Endodermal cell (in vitro differentiated cells): ENCODE measurements around the gene RNF223. TPM values are rescaled to one million over a fixed set of nuclear protein-coding genes. Genes with fewer than 3 reads are reported as not detected.

Experiments used
- DNase-seq: peaks from one replicate; pipeline ENCODE4 v3.0.0-alpha.2; 2017
- H3K27ac ChIP-seq: 2 replicates; pipeline ENCODE4 v1.5.1; 2013; ENCODE audit warnings: mild to moderate bottlenecking, low read depth, low read length, moderate library complexity
- H3K27me3 ChIP-seq: 2 replicates; pipeline ENCODE4 v1.6.1; 2013; ENCODE audit warnings: mild to moderate bottlenecking, low read length, moderate library complexity; ENCODE audit not compliant: insufficient read depth, control insufficient read depth, poor library complexity, severe bottlenecking
- H3K36me3 ChIP-seq: 2 replicates; pipeline ENCODE4 v1.7.0; 2013; ENCODE audit warnings: mild to moderate bottlenecking, low read length, moderate library complexity; ENCODE audit not compliant: control insufficient read depth, insufficient read depth
- H3K4me1 ChIP-seq: one replicate; pipeline ENCODE4 v1.7.0; 2013; ENCODE audit warnings: low read length; ENCODE audit not compliant: control insufficient read depth, insufficient read depth
- H3K4me3 ChIP-seq: 2 replicates; pipeline ENCODE4 v1.5.1; 2013; ENCODE audit warnings: mild to moderate bottlenecking, low read length, moderate library complexity
- H3K9ac ChIP-seq: 2 replicates; pipeline ENCODE4 v1.6.1; 2013; ENCODE audit warnings: mild to moderate bottlenecking, low read length, moderate library complexity; ENCODE audit not compliant: poor library complexity, severe bottlenecking; ENCODE audit errors: extremely low read depth
- H3K9me3 ChIP-seq: 2 replicates; pipeline ENCODE4 v1.6.1; 2013; ENCODE audit warnings: mild to moderate bottlenecking, low read length, moderate library complexity; ENCODE audit not compliant: control insufficient read depth
- H3K27ac Mint-ChIP-seq: 2 replicates; pipeline ENCODE4 v1.8.0; 2020; ENCODE audit warnings: mixed read lengths
- H3K27me3 Mint-ChIP-seq: 2 replicates; pipeline ENCODE4 v1.8.0; 2021; ENCODE audit warnings: mild to moderate bottlenecking, mixed read lengths; ENCODE audit not compliant: insufficient read depth
- H3K36me3 Mint-ChIP-seq: 2 replicates; pipeline ENCODE4 v1.8.0; 2020; ENCODE audit warnings: low read depth, mixed read lengths
- H3K4me1 Mint-ChIP-seq: 2 replicates; pipeline ENCODE4 v1.8.0; 2020; ENCODE audit warnings: mixed read lengths
- H3K4me3 Mint-ChIP-seq: 2 replicates; pipeline ENCODE4 v1.8.0; 2020; ENCODE audit warnings: mild to moderate bottlenecking, moderate library complexity, mixed read lengths
- H3K9me3 Mint-ChIP-seq: 2 replicates; pipeline ENCODE4 v1.8.0; 2020; ENCODE audit warnings: mild to moderate bottlenecking, mixed read lengths
- CTCF ChIP-seq: fragments of 200-600 bp; sonication (generic); conservative IDR thresholded peaks from 2 replicates; pipeline ENCODE4 v1.5.0; 2021; ENCODE audit warnings: antibody characterized with exemption, mild to moderate bottlenecking
- WGBS, 2 experiments: methylation state at CpG; one replicate each; pipeline versions ENCODE4 v1.1.5 to v1.1.7; 2013; ENCODE audit warnings: missing lambda C conversion rate in 2 of 2, mixed read lengths in 1 of 2; ENCODE audit not compliant: insufficient coverage in 1 of 2, insufficient read length in 1 of 2; 5-methylcytosine and 5-hydroxymethylcytosine counted together
- total RNA-seq, 2 donors: library from RNA; stranded (reverse); fragmentation: NEBNext Ultra II Directional in 1 of 2; extraction: Animal tissue kit (Norgen Biotek cat#: 25700) in 1 of 2; gene quantifications; 2 replicates in 1 of 2; 3 replicates in 1 of 2; pipeline ENCODE4 v1.2.1, GENCODE V29; 2021

RNF223 gene
- total RNA-seq, 2 donors from 2014 or later = not detected

GRCh38 chr1:1082776-1083415 is 8.8 kb upstream of the RNF223 start:
- Histone ChIP-seq H3K4me1 (peaks cover 7% of the 10 kb centered on the region), H3K36me3 (no peaks in the 10 kb centered on the region), H3K4me3 (no peak overlapping the region), H3K27ac (no peak overlapping the region), H3K9ac (no peak overlapping the region), H3K9me3 (no peaks in the 10 kb centered on the region), H3K27me3 (peaks cover 6% of the 10 kb centered on the region)
- TF ChIP-seq CTCF = no peak
- Mint-ChIP-seq H3K27me3 (peaks cover 3% of the 10 kb centered on the region), H3K9me3 (no peaks in the 10 kb centered on the region), H3K27ac (no peak overlapping the region), H3K36me3 (peaks cover 2% of the 10 kb centered on the region), H3K4me3 (no peak overlapping the region), H3K4me1 (peaks cover 2% of the 10 kb centered on the region)
- DNase-seq = peak; percentile 41
- 92% methylated on average over 20 to 40 of the region's 40 CpGs for WGBS, 2 experiments

- peak; percentile 44 for DNase-seq
- Mint-ChIP-seq H3K4me1 (peaks cover 2% of the 10 kb centered on the region), H3K4me3 (no peak overlapping the region), H3K27ac (no peak overlapping the region), H3K9me3 (no peaks in the 10 kb centered on the region), H3K36me3 (peaks cover 2% of the 10 kb centered on the region), H3K27me3 (peaks cover 3% of the 10 kb centered on the region)
- Histone ChIP-seq H3K9ac (no peak overlapping the region), H3K9me3 (no peaks in the 10 kb centered on the region), H3K27me3 (peaks cover 8% of the 10 kb centered on the region), H3K36me3 (no peaks in the 10 kb centered on the region), H3K4me3 (no peak overlapping the region), H3K4me1 (peaks cover 7% of the 10 kb centered on the region), H3K27ac (no peak overlapping the region)
- TF ChIP-seq CTCF = no peak
- WGBS, 2 experiments = 94 to 100% methylated on average over 7 to 27 of the region's 27 CpGs
Observed at GRCh38 chr1:1082239-1082775, 8.2 kb upstream of the RNF223 start.

DNA sequence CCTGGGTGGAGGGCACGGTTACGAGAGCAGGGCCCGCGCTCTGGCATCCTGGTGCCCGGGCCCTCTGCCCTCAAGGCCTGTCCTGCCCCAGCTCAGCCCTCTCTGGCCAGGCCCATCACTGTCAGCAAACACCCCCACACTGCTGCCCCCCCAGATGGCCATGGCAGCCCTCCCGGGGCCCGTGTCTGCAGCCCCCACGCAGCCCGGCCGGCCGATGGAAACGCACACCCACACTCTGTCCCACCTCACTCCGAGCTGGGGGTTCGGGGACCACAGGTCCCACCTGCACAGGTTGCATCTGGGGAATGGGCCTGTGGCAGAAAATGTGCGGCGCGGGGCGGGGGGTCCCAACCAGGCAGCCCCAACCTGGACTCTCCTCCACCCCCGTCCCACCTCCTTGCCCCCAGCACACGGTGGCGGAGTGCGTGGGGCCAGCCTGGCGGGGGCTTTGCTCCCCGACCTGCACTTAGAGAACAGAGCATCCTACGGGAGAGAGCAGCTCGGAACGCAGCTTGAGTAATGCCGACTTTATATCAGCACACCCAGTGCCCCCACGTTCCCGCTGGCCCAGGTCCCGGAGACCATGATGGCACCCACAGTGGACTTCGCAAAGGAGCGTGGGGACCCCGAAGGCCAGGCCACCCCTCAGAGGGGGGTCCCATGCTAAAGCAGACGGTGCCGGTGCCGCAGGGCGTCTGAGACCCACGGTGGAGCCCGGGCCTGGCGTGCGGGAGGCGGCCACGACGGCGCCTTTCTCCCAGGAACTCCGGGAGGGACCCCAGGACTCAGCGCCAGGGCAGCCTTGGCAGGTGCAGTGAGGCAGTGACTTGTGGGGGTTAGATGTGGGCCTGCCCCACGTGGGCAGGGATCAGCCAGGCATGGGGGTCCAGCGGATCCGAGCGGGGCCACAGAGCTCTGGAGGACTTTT is 7.5 kb upstream of the RNF223 start:
- Mint-ChIP-seq H3K4me1 (peaks cover 2% of the 10 kb centered on the region), H3K36me3 (peaks cover 2% of the 10 kb centered on the region), H3K27me3 (peaks cover 3% of the 10 kb centered on the region), H3K4me3 (no peak overlapping the region), H3K9me3 (no peaks in the 10 kb centered on the region), H3K27ac (no peak overlapping the region)
- DNase-seq = peak; percentile 42
- Histone ChIP-seq H3K9ac (no peak overlapping the region), H3K4me3 (no peak overlapping the region), H3K27me3 (peaks cover 11% of the 10 kb centered on the region), H3K36me3 (no peaks in the 10 kb centered on the region), H3K9me3 (no peaks in the 10 kb centered on the region), H3K27ac (no peak overlapping the region), H3K4me1 (peaks cover 7% of the 10 kb centered on the region)
- no peak for TF ChIP-seq CTCF
- 87 to 91% methylated on average over 22 to 52 of the region's 52 CpGs for WGBS, 2 experiments
